ENCODE results near the gene UNC45A. TPM values are rescaled to one million over a fixed set of nuclear protein-coding genes. Genes with fewer than 3 reads are reported as not detected.

Gene UNC45A
- polyA plus RNA-seq, 1 donor (not counting 4 experiments of a cell fraction or from before 2014, with no cell fraction given), result 63.1 TPM

GRCh38 chr15:90910441-90911301 lies 24.4 kb upstream of the UNC45A start:
- H3K4me2 ChIP-seq (ENCODE audit: control insufficient read depth, extremely low read depth, insufficient read depth, low read depth, low read length), result no peak overlapping the region
- no peaks in the 10 kb centered on the region for H3K27me3 ChIP-seq (ENCODE audit: control insufficient read depth, extremely low read depth, insufficient read depth, low read length)
- no peaks in the 10 kb centered on the region for H3K9me3 ChIP-seq (ENCODE audit: control insufficient read depth, low read depth, low read length)
- no peaks in the 10 kb centered on the region for H3K9me1 ChIP-seq (ENCODE audit: control insufficient read depth, extremely low read depth, insufficient read depth, low read length)
- no peak overlapping the region for H3K4me3 ChIP-seq (ENCODE audit: control insufficient read depth in 2 of 3, extremely low read depth in 1 of 3, insufficient read depth in 2 of 3, low read depth in 1 of 3, low read length in 3 of 3)
- no peak overlapping the region for H3K9ac ChIP-seq (ENCODE audit: control insufficient read depth, extremely low read depth, insufficient read depth, low read length)
- no peaks in the 10 kb centered on the region for H3K79me2 ChIP-seq (ENCODE audit: control insufficient read depth, insufficient read depth, low read length)
- no peak for FAIRE-seq
- TF ChIP-seq CTCF (optimal IDR thresholded peaks at IDR 0.05 in 1 of 3, IDR thresholded peaks at IDR 0.05 in 1 of 3, conservative IDR thresholded peaks at IDR 0.05 in 1 of 3; ENCODE audit: extremely low read depth in 1 of 3, insufficient read depth in 2 of 3, low read length in 3 of 3) (no peak), EZH2 (IDR thresholded peaks at IDR 0.05; ENCODE audit: low read length) (no peak)
- dilution Hi-C loops (cut with MboI; ENCODE audit: extremely low pct_ligation_motif_present, low sequenced_read_pairs), result no loop called here
- H3K36me3 ChIP-seq (ENCODE audit: control insufficient read depth in 2 of 2, extremely low read depth in 1 of 2, insufficient read depth in 2 of 2, low read length in 2 of 2), result peaks cover 10 to 15% of the 10 kb centered on the region in 2 experiments
- H4K20me1 ChIP-seq (ENCODE audit: control insufficient read depth, extremely low read depth, insufficient read depth, low read length), result no peaks in the 10 kb centered on the region
- no peak overlapping the region for H2AFZ ChIP-seq (ENCODE audit: control insufficient read depth, low read length)
- no peaks in the 10 kb centered on the region for H3K4me1 ChIP-seq (ENCODE audit: control insufficient read depth, extremely low read depth, insufficient read depth, low read length)
- H3K27ac ChIP-seq (ENCODE audit: control insufficient read depth, insufficient read depth, low read length), result no peak overlapping the region
- DNase-seq (ENCODE audit: low read depth, low spot score), result no peak

- no peaks in the 10 kb centered on the region for H3K9me3 ChIP-seq (ENCODE audit: control insufficient read depth, low read depth, low read length)
- FAIRE-seq (no peak), DNase-seq (ENCODE audit: low read depth, low spot score) (no peak)
- H3K27me3 ChIP-seq (ENCODE audit: control insufficient read depth, extremely low read depth, insufficient read depth, low read length), result no peaks in the 10 kb centered on the region
- no peaks in the 10 kb centered on the region for H3K79me2 ChIP-seq (ENCODE audit: control insufficient read depth, insufficient read depth, low read length)
- dilution Hi-C loops (cut with MboI; ENCODE audit: extremely low pct_ligation_motif_present, low sequenced_read_pairs), result no loop called here
- peaks cover 7 to 15% of the 10 kb centered on the region in 2 experiments for H3K36me3 ChIP-seq (ENCODE audit: control insufficient read depth in 2 of 2, extremely low read depth in 1 of 2, insufficient read depth in 2 of 2, low read length in 2 of 2)
- no peak for TF ChIP-seq CTCF (optimal IDR thresholded peaks at IDR 0.05 in 1 of 3, IDR thresholded peaks at IDR 0.05 in 1 of 3, conservative IDR thresholded peaks at IDR 0.05 in 1 of 3; ENCODE audit: extremely low read depth in 1 of 3, insufficient read depth in 2 of 3, low read length in 3 of 3)
- no peak for TF ChIP-seq EZH2 (IDR thresholded peaks at IDR 0.05; ENCODE audit: low read length)
- no peak overlapping the region for H3K9ac ChIP-seq (ENCODE audit: control insufficient read depth, extremely low read depth, insufficient read depth, low read length)
- H3K27ac ChIP-seq (ENCODE audit: control insufficient read depth, insufficient read depth, low read length), result no peak overlapping the region
- no peaks in the 10 kb centered on the region for H3K9me1 ChIP-seq (ENCODE audit: control insufficient read depth, extremely low read depth, insufficient read depth, low read length)
- no peaks in the 10 kb centered on the region for H3K4me1 ChIP-seq (ENCODE audit: control insufficient read depth, extremely low read depth, insufficient read depth, low read length)
- no peak overlapping the region for H2AFZ ChIP-seq (ENCODE audit: control insufficient read depth, low read length)
- no peak overlapping the region for H3K4me3 ChIP-seq (ENCODE audit: control insufficient read depth in 2 of 3, extremely low read depth in 1 of 3, insufficient read depth in 2 of 3, low read depth in 1 of 3, low read length in 3 of 3)
- H3K4me2 ChIP-seq (ENCODE audit: control insufficient read depth, extremely low read depth, insufficient read depth, low read depth, low read length), result no peak overlapping the region
- H4K20me1 ChIP-seq (ENCODE audit: control insufficient read depth, extremely low read depth, insufficient read depth, low read length), result no peaks in the 10 kb centered on the region
Observed at GRCh38 chr15:90911302-90911623, 23.8 kb upstream of the UNC45A start.

Measured in keratinocyte (primary cell).